BJ (cell line): ENCODE results near the gene OR4D1. TPM values are rescaled to one million over a fixed set of nuclear protein-coding genes. Genes with fewer than 3 reads are reported as not detected.

Experiments used
- CTCF ChIA-PET: fragments of 350-600 bp; formaldehyde crosslinking; extraction: SDS; loops from one replicate; lab custom pipeline; 2021; ENCODE audit warnings: antibody characterized with exemption, inconsistent platforms; lab: Yijun Ruan, JAX
- POLR2A ChIA-PET: fragments of 300-600 bp; sonication (Branson Sonifier 250); formaldehyde crosslinking; extraction: SDS; loops from one replicate; lab custom pipeline; 2021; ENCODE audit warnings: antibody characterized with exemption; lab: Charles Lee
- DNase-seq: peaks from one replicate; pipeline ENCODE4 v3.0.0-alpha.2; 2011; ENCODE audit warnings: low read depth
- H3K27me3 ChIP-seq: 2 replicates; pipeline ENCODE4 v1.6.0; 2011; ENCODE audit warnings: low read length; ENCODE audit not compliant: control insufficient read depth, insufficient read depth
- H3K36me3 ChIP-seq: 2 replicates; pipeline ENCODE4 v1.5.1; 2011; ENCODE audit warnings: low read length; ENCODE audit not compliant: control insufficient read depth, insufficient read depth
- H3K4me3 ChIP-seq: 2 replicates; pipeline ENCODE4 v1.5.1; 2011; ENCODE audit warnings: low read depth, mild to moderate bottlenecking, control low read depth, low read length
- CTCF ChIP-seq: IDR thresholded peaks from 2 replicates; pipeline ENCODE4 v1.5.1; 2011; ENCODE audit warnings: low read depth, mild to moderate bottlenecking, control low read depth, inconsistent platforms, low read length, moderate library complexity; ENCODE audit not compliant: insufficient read depth
- polyA plus RNA-seq: library from polyadenylated mRNA; depleted of rRNA; stranded (reverse); fragments of >200 nt; gene quantifications from 2 replicates; pipeline ENCODE4 v1.2.3, GENCODE V29; 2011

The OR4D1 gene
- polyA plus RNA-seq, 1 experiment: not detected

GRCh38 chr17:58161566-58161965 lies 13.4 kb downstream of the OR4D1 start:
- Histone ChIP-seq H3K36me3 (no peaks in the 10 kb centered on the region), H3K4me3 (no peak overlapping the region), H3K27me3 (peaks cover 10% of the 10 kb centered on the region)
- ChIA-PET CTCF (no interaction called here), POLR2A (no interaction called here)
- no peak for DNase-seq
- TF ChIP-seq CTCF: no peak

- CTCF ChIA-PET: no interaction called here
- Histone ChIP-seq H3K36me3 (no peaks in the 10 kb centered on the region), H3K4me3 (no peak overlapping the region), H3K27me3 (peaks cover 2% of the 10 kb centered on the region; the same call in 1 of the 2 replicates)
- POLR2A ChIA-PET: no interaction called here
- no peak for DNase-seq
- TF ChIP-seq CTCF: no peak
Observed at GRCh38 chr17:58165981-58166380, 17.8 kb downstream of the OR4D1 start.

GRCh38 chr17:58166682-58167081 lies 18.5 kb downstream of the OR4D1 start, which contains the start of gene OR4D2:
Gene OR4D2, plus strand, starts transcription at chr17:58166982. Its CDS starts 2,674 bp downstream, at chr17:58169656.
- no peak for TF ChIP-seq CTCF
- ChIA-PET POLR2A (no interaction called here), CTCF (no interaction called here)
- no peaks in the 10 kb centered on the region for H3K36me3 ChIP-seq
- no peak for DNase-seq
- H3K27me3 ChIP-seq: peaks cover 2% of the 10 kb centered on the region; the same call in 1 of the 2 replicates
- no peak within 1 kb of the TSS for H3K4me3 ChIP-seq

GRCh38 chr17:58170622-58171021 lies 22.4 kb downstream of the OR4D1 start:
- POLR2A ChIA-PET: no interaction called here
- H3K27me3 ChIP-seq: no peaks in the 10 kb centered on the region
- H3K4me3 ChIP-seq: no peak overlapping the region
- no peak for DNase-seq
- CTCF ChIA-PET: interaction anchor here (1.1 to 1.6 kb wide), 2 partner anchors 49 to 79 kb away, joined by 3 to 4 read pairs; partner anchors contain the start of gene MKS1
- TF ChIP-seq CTCF: no peak
- H3K36me3 ChIP-seq: no peaks in the 10 kb centered on the region

GRCh38 chr17:58172369-58173071 lies 24.3 kb downstream of the OR4D1 start:
- no peak overlapping the region for H3K4me3 ChIP-seq
- H3K27me3 ChIP-seq: no peaks in the 10 kb centered on the region; the same call in 1 of the 2 replicates
- TF ChIP-seq CTCF: peak; percentile 24; the same call in 1 of the 2 replicates
- no peak for DNase-seq
- ChIA-PET CTCF (no interaction called here), POLR2A (no interaction called here)
- no peaks in the 10 kb centered on the region for H3K36me3 ChIP-seq
